Activated CD4-positive, alpha-beta T cell treated with anti-CD3 and anti-CD28 coated beads for 4 hours (primary cell): ENCODE results near the gene TMEM178B.

ENCODE experiments used
- DNase-seq, 2 donors: peaks; one replicate each; pipeline ENCODE4 v3.0.0-alpha.2; 2020

Gene TMEM178B

DNA sequence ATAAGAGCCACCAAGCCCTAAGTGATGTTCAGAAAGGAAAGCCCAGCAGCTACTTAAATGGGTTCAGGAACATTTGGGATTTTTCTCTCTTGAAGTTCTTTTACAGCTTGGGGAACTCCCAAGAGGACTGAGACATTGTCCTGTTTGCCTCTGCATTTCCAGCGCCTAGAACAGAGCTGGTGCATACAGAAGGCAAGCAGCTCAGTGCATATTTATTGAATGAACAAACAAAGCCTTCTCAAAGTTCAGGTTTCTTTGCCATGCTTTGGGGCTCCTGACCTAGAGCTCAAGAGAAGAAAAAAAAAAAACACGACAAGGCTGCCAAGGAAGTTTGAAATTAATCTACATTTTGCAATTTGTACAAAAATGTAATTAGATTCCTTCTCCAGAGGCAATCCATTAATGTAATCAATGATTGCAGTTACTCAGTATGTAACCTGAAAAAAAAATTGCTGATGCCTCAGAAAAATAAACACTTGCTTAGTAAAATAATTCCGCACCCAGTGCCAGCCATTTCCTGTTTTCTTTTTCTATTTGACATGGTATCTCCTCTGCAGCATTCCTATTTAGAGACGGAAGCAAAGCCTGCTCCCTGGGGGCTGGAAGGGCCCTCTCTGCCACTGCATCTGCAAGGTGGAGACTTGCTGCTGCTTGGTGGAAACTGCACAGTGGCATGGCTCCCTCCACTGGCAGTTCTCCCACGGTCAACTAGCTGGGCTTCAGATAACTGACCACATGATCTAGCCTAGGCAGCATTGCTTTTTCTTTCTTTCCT is 157.3 kb downstream of the TMEM178B start:
- DNase-seq = no peak

- DNase-seq = no peak
Measured at GRCh38 chr7:141232286-141233051, 158.6 kb downstream of the TMEM178B start.

DNA sequence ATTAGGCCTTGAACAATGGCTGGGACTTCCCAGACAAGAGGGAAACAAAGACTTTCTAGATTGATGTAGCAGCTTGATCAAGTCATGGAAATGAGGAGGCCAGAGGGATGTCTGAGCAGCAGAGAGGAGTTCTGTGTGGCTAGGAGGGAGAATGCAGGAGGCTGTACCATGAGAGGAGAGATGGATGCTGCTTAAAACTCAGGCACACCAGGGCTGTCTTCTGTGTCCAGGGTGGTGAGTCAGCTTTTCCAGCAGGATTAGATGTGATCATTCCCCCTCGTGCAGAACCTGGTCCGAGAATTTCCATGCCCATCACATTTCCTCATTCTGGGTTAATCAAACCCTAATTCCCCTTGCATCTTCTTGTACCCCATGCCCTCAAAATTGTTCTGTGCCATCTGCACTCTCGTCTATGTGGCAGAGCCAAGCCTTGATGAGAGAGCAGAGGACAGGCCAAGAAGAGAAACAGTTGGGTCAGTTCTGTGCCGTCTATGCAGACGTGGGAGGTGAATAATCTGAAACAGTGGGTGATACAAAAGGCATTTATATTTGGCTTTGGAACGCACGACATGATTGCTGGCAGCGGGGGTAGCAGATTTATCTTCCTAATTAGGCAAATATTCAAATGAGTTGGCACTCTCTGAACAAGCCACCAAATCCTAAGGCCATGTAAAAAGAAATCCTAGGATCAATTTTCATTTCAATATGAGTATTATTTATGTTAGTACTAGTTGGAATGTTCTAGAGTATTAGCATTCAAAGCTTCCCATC is 160.7 kb downstream of the TMEM178B start:
- no peak for DNase-seq

DNA sequence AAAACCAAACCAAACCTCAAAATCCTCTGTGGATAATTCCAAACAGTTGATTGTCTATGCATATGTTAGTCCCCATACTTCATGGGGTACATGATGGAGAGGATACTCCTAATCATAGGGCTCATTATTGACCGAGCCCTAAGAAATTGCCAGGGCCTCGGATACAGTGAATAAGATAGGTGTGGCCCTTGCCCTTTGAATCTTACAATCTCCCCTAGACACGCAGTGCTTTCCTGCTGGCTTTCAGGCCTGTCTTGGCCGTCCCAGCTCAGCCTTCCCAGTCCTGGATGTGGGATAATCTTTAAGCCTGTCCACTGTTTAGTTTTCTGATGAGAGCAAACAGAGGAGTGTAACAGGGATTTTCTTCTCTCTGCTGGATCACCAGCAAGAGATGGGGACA is 161.8 kb downstream of the TMEM178B start:
- no peak for DNase-seq

- DNase-seq = no peak
Measured at GRCh38 chr7:141238596-141239243, 164.9 kb downstream of the TMEM178B start.

DNA sequence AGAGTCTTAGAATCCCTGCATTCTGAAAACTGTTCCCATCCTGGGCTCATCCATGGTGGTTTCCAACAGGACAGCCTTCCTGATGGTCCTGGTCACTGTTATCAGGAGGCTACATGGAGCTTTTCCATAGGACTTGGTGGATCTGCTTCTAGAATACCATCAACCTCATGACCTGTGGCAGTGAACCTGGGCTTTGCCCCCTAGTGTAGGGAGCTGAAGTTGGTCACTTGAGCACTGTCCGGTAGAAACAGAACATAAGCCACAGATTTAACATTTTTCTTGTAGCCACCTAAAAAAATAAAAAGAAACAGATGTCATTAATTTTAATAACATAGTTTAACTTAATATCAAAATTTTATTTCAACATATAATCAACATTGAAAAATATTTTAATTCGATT is 165.8 kb downstream of the TMEM178B start:
- no peak for DNase-seq

GRCh38 chr7:141242568-141242967 is 168.7 kb downstream of the TMEM178B start:
- DNase-seq = no peak

GRCh38 chr7:141243368-141243767 is 169.5 kb downstream of the TMEM178B start:
- no peak for DNase-seq

- no peak for DNase-seq
Measured at GRCh38 chr7:141244435-141244834, 170.6 kb downstream of the TMEM178B start.

DNA sequence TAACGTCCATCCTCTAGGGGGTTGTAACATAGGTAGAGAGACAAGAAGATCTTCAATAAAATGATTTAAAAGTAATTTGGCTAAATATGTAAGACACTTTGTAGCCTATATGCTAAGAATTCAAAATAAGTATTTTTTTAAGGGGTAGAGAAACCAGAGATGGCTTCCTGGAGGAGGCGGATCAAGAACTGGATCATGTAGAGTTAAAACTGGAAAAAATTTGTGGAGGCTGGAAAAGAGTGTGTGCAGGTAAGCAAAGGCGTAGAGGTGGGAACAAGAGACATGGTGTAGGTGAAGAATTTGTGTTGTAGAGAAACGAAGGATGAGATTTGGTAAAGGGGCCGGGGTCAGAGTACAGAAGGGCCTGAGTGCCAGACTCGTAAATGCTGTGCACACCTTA is 172.6 kb downstream of the TMEM178B start:
- no peak for DNase-seq

DNA sequence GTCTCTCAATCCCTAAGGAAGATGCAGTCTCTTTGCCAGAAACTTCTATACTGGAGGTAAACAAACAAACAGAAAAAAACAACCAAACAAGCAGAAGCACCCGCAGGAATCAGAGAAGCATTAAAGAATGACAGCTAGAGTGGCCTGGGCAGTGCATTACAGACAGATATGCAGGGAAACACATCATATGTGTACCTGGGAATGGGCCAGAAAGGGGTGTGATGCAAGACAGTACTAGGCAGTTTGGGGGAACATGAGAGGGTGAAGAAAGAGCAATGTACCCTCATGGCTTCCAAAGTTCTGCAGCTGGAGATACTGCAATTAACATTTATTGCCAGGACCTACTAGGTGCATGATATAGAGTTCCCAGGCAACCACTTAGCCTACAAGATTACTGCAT is 177.3 kb downstream of the TMEM178B start:
- no peak for DNase-seq

DNA sequence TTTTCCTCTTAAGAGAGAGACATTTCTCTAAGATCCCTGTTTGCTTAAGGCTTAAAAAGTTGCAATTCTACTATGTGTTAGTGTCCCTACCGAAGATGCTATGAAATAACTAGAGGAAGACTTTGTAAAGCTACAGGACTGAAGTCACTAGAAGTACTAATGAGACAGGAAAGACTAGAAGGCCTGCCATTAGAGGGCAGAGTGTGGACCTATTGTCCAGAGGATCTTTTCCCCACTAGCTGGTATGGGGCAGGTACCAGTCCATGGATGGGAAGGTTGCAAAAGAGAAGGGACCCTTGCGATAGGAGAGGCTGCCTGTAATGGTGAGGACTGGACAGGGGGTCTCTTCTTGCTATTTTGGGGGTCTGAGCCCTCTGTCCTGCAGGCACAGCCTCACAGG is 178.1 kb downstream of the TMEM178B start:
- DNase-seq = no peak

GRCh38 chr7:141257597-141257996 is 183.7 kb downstream of the TMEM178B start:
- DNase-seq = no peak

GRCh38 chr7:141258559-141258958 is 184.7 kb downstream of the TMEM178B start:
- DNase-seq = no peak

- DNase-seq = no peak
Measured at GRCh38 chr7:141262101-141263090, 188.5 kb downstream of the TMEM178B start.

- DNase-seq = no peak
Measured at GRCh38 chr7:141263508-141263907, 189.6 kb downstream of the TMEM178B start.

DNA sequence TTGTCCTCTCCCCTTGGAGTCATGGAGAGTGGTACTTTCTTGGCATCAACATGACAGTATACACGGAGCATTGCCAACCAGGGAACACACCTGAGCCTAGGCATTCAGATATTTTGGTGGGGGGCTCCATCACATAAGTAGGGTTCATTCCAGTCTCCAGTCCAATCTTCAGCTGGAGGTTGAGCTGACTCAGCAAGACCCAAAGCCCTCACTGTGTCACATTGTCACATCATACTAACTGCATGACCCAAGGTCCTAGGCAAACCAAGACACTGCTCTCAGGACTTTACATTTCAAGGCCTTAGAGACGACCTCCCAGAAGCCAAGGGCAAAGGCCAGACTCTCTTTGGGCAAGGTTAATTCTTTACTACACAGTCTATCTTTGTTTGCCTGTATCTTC is 190.1 kb downstream of the TMEM178B start:
- no peak for DNase-seq

DNA sequence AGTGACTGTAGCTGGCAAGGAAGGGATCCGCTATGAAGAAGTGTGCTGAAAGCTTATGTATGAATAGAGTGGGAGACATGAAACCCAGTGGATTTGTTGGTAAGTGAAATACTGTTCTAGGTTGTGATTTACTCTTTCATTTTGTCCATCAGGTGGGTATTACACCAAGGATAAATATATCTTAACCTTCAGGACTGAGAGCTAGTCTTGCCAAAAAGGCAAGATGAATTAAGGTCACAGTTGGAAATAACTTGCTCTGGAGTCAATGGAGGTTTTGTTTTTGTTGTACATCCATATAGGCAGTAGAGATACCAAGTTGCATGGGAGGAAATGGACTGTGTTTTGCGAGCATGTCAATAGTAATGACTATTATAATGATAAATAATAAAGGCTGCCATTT is 190.6 kb downstream of the TMEM178B start:
- no peak for DNase-seq

- DNase-seq = no peak
Measured at GRCh38 chr7:141265668-141266067, 191.8 kb downstream of the TMEM178B start.

- DNase-seq = no peak
Measured at GRCh38 chr7:141268614-141269013, 194.8 kb downstream of the TMEM178B start.

DNA sequence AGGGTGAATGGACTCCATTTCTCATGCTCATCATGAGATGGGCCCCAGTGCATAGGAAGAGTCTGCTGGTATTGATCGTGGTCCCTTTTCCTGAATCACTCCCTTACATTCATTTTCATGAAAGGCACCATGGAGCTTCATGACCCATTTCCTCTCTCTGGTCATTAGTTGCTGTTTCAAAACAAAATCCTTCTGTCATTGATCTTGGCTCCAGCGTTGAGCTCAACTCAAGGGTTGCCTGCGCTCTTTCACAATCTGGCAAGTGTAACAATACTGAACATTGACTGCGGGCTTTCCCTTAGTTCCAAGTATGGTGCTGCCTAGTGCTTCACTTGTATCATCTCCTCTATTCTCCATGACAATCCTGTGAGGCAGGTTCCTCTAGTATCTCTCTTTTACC is 197.6 kb downstream of the TMEM178B start:
- no peak for DNase-seq

- DNase-seq = no peak
Measured at GRCh38 chr7:141272417-141272816, 198.6 kb downstream of the TMEM178B start.
